SIG-M5 treated with dmso at 0.1 percent for 504 hours (cell line): Measurements from ENCODE around the gene KIAA1614.

Source experiments
- DNase-seq: peaks from one replicate; lab custom pipeline; 2025; ENCODE audit not compliant: unreplicated experiment; lab: John Stamatoyannopoulos, UW

The KIAA1614 gene

GRCh38 chr1:180941518-180942275 is 29.0 kb downstream of the KIAA1614 start:
- no peak for DNase-seq

DNA sequence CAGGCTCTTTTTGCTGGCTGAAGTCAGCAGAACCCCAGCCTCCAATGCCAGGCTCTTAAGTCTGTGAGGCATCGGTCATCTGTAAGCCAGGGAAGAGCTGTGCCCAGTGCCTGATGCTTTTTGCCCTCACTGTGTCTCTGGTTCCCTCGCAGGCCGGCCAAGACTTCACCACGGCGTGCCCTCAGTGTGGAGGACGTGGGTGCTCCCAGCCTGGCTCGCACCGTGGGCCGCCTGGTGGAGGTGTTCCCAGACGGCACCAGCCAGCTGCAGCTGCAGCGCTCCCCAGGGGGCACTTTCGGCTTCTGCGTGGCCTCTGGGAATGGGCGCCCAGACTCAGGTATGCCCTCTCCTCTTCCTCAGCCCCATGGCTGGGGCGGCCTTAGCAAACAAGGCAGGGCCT is 32.5 kb downstream of the KIAA1614 start:
- DNase-seq: no peak

GRCh38 chr1:180945551-180945950 is 32.9 kb downstream of the KIAA1614 start:
- no peak for DNase-seq

GRCh38 chr1:180946056-180946455 is 33.4 kb downstream of the KIAA1614 start:
- DNase-seq: no peak

- DNase-seq: no peak
These were observed 34.1 kb downstream of the KIAA1614 start for GRCh38 chr1:180946541-180947498.

- DNase-seq: no peak
These were observed 34.8 kb downstream of the KIAA1614 start for GRCh38 chr1:180947499-180947885.

GRCh38 chr1:180947901-180948640 is 35.4 kb downstream of the KIAA1614 start:
- DNase-seq: no peak

- no peak for DNase-seq
These were observed 36.2 kb downstream of the KIAA1614 start for GRCh38 chr1:180948641-180949615.

DNA sequence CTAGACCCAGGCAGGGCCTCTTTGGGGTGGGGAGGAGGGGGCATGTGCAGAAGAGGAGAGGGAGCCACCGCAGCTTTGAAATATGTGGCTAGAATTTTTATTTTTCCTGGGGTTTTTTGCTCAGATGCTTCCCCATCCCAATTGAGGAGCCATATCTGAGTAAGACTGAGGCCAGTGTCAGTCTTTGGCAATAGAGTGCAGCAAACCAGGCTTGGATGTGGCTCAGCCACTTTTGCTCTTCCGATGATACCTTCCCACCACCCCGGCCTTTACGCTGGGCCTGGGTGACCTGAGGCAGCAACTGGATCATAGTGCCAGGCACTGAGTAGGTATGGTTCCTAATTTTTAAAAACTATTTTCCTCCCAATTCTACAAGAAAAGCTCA is 36.9 kb downstream of the KIAA1614 start:
- no peak for DNase-seq

- no peak for DNase-seq
These were observed 37.6 kb downstream of the KIAA1614 start for GRCh38 chr1:180950321-180950720.

DNA sequence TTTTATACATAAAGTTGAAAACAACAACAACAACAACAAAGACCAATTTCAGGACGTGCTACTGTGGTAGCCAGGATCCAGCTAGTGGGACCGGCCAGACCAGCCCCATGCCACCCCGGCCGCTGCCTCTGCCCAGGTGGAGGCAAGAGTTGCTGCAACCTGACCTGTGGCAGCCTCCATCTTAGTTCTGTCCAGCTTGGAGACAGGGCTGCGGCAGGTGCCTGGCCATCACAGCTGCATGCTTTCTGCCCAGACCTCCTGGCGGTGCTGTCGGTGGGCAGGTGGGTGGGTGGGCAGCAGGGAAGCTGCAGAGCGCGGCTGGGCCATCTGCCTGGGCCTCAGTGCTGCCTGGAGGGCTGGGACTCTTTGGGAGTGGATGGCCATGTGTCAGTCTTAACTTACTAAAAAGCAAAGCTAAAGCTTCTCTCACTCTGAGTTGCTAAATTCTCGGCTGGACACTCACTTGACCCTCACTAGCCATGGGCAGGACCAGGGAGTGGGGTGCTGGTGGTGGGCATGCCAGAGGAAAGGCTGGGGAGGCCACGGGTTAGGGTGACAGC is 38.6 kb downstream of the KIAA1614 start:
- no peak for DNase-seq

DNA sequence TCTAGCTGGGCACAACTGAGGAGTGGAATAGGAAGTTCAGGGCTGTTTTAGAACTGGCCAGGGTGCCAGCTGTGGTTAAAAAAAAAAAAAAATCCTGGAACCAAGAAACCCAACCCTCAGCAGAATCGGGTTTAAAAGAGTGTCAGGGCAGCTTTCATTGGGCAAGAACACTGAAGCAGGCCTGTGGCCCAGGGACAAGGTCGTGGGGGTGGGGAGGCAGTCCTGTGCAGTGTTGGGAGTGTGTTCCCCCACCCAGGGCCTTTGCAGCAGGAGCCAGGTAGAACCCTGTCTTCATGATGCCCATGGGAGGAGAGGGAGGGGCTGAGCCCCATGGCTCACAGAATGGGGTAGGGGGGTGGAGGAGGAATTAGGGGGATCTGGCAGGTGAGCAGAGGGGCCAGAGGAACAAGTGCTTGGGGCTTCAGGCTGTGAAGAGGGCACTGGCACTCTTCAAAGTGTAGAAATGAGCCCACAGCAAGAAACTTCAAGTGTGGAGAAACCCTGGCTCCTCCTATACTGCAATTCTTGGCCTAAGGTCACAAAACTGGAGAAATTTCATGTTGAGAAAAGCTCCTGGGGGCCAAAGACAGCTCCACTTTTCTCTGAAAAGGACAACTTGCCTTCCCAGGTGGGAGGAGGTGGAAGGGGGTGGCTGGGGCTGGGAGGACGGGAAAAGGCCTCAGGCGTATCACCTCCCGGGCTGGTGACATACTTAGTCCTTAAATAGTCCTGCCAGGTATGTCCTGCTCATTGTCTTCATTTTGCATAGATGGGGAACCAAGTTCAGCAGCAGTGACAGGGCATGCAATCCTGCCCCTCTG is 39.3 kb downstream of the KIAA1614 start:
- DNase-seq: no peak

- no peak for DNase-seq
These were observed 39.9 kb downstream of the KIAA1614 start for GRCh38 chr1:180952657-180953013.

- DNase-seq: no peak
These were observed 40.8 kb downstream of the KIAA1614 start for GRCh38 chr1:180953291-180954004.

- DNase-seq: no peak
These were observed 41.5 kb downstream of the KIAA1614 start for GRCh38 chr1:180954005-180954800.

DNA sequence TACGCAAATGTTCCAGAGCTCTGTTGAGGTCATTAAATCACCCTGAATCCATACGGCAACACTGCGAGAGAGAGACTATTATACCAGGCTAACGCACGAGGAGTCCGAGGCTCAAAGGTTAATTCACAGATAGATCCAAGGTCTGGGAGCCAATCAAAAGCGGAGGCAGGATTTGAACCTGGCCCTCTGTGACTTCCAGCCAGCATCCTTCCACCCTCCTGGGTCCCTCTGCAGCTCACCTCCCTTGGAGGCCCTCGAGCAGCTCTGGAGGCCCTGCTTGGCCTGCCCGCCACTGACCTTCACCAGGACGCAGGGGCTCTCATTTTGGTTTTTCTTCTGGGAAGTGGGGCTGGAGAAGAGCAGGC is 42.1 kb downstream of the KIAA1614 start:
- no peak for DNase-seq

DNA sequence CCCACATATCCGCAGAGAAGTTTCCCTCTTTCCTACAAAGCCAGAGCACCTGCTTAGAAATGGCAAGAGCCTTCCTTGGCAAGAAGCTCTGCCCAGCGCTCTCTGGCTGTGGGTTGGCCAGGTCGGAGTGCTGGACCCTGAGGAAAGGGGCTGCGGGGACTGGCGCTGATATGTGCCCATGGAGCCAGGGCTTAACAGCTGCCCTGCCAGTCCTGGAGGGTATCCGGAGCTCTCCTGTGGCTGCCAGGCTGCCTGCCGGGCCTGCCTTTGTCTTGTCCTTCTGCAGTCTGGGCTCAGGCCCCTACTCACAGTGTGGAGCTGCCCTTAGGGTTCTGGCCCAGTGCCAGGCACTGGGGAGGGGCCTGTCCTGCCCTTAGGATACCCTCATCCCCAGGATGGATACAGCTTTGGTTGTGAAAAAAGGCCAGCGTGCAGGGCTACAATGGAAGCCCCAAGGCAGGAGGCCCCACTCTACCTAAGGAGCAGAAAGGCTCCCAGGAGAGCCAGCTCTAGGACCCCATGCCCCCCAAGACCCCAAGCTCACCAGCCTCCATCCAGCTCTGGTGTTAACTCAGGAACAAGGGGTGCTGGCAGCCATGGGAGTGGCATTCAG is 43.4 kb downstream of the KIAA1614 start:
- DNase-seq: no peak
